H7 (cell line): ENCODE results near the gene OBSCN. TPM values are rescaled to one million over a fixed set of nuclear protein-coding genes. Genes with fewer than 3 reads are reported as not detected.

Source experiments
- DNase-seq: peaks from one replicate; pipeline ENCODE4 v3.0.0; 2012
- H3K27me3 ChIP-seq: 2 replicates; pipeline ENCODE4 v1.6.0; 2011; ENCODE audit warnings: mild to moderate bottlenecking, low read length; ENCODE audit not compliant: control insufficient read depth, insufficient read depth
- H3K36me3 ChIP-seq: replicated peaks from 2 replicates; pipeline ENCODE4 v1.5.1; 2011; ENCODE audit warnings: low read length; ENCODE audit not compliant: control insufficient read depth, insufficient read depth
- H3K4me3 ChIP-seq: 2 replicates; pipeline ENCODE4 v1.5.1; 2011; ENCODE audit warnings: low read depth, mild to moderate bottlenecking, control low read depth, low read length, moderate library complexity; ENCODE audit not compliant: insufficient read depth
- total RNA-seq: library from RNA; depleted of rRNA; stranded (reverse); fragments of >200 nt; shearing (Covaris generic); gene quantifications from 2 replicates; pipeline ENCODE4 v1.2.3, GENCODE V29; 2014; rRNA removed

The OBSCN gene
- total RNA-seq, 1 experiment from 2014 or later, result 18.9 TPM

DNA sequence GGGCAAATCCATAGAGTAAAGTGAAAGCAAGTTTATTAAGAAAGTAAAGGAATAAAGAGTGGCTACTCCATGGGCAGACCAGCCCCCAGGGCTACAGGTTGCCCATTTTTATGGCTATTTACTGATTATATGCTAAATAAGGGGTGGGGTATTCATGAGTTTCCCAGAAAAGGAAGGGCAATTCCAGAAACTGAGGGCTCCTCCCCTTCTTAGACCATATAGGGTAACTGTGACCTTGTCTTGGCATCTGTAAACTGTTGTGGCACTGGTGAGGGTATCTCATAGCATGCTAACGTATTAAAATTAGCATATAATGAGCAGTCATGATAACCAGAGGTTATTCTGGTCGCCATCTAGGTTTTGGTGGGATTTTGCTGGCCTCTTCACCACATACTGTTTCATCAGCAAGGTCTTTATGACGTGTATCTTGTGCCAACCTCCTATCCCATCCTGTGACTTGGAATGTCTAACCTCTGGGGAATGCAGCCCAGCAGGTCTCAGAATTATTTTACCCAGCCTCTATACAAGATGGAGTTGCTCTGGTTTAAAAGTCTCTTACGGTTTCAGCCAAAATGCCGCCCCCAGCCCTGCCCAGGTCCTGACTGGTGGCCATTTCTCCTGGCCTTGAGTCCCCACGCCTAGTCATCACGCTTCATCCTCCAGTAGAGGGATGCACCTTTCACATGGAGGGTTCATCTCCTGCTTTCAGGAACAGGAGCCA is 209.8 kb downstream of the OBSCN start:
- no peaks in the 10 kb centered on the region for H3K36me3 ChIP-seq
- no peak for DNase-seq
- H3K4me3 ChIP-seq, result no peak overlapping the region
- H3K27me3 ChIP-seq, result peaks cover 39% of the 10 kb centered on the region

DNA sequence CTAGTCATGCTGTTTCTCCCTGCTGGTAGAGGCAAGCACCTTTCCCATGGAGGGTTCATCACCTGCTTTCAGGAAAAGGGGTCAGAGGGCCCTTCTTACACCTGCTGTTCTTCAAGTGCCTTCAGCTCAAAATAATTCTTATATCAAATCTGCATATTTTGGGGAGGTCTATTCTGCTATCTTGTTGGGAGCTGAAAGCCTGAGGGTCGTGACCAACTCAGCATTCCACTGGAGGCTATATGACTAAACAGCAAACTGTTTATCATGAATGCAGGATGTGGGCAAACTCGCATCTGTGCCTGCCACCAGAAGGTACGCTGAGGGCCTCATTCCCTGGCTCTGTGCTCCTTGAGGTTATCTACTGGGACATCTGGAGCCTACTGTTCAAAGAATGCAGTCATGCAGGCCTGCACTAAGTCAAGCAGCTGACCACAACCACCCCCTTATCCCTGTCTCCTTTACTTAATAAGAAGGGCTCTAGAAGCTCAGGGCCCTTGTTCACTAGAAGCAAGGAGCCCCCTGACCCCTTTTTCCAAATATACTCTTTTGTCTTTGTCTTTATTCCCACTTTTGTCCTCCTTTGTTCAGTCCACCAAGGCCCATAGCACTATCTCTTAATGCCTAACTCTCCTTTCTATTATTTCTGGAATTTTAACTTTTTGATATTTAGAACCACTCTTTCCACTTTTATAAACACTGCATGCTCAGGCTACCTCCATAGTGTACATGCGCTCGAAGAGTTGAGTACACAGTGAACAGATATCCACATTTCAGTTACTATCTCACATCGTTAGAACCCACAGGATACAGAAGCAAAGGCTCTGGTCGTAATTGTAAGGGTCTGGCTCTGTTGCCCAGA is 213.4 kb downstream of the OBSCN start:
- Histone ChIP-seq H3K36me3 (no peaks in the 10 kb centered on the region), H3K4me3 (no peak overlapping the region), H3K27me3 (peaks cover 25% of the 10 kb centered on the region)
- no peak for DNase-seq

DNA sequence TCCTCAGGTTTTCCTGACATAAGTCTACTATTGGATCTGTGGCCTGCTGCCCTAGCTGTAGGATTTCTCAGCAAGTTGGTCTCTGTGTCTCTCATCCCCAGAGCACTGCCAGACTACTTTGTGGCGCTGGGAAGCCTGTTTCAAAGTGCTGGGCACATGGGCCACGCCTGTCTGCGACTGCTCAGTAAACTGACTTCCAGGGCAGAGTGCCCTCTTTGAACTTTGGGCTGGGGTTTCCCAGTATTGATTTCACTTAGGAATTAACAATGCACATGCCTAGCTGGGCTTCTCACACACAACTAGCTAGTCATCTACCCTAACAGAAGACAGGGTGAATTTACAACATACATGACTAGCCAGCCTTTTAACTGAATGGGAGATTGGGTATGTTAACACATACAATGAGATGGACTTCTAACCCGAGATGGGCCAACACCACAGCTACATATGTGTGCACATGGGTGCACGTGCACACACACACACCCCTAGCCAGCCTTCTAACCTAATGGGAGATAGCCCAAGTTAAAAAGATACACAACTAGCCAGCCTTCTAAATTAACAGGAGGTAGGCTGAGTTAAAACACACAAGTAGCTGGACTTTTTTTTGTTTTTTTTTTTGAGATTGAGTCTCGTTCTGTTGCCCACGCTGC is 215.7 kb downstream of the OBSCN start:
- Histone ChIP-seq H3K36me3 (no peaks in the 10 kb centered on the region), H3K27me3 (peaks cover 11% of the 10 kb centered on the region; the same call in 1 of the 2 replicates), H3K4me3 (no peak overlapping the region)
- no peak for DNase-seq

DNA sequence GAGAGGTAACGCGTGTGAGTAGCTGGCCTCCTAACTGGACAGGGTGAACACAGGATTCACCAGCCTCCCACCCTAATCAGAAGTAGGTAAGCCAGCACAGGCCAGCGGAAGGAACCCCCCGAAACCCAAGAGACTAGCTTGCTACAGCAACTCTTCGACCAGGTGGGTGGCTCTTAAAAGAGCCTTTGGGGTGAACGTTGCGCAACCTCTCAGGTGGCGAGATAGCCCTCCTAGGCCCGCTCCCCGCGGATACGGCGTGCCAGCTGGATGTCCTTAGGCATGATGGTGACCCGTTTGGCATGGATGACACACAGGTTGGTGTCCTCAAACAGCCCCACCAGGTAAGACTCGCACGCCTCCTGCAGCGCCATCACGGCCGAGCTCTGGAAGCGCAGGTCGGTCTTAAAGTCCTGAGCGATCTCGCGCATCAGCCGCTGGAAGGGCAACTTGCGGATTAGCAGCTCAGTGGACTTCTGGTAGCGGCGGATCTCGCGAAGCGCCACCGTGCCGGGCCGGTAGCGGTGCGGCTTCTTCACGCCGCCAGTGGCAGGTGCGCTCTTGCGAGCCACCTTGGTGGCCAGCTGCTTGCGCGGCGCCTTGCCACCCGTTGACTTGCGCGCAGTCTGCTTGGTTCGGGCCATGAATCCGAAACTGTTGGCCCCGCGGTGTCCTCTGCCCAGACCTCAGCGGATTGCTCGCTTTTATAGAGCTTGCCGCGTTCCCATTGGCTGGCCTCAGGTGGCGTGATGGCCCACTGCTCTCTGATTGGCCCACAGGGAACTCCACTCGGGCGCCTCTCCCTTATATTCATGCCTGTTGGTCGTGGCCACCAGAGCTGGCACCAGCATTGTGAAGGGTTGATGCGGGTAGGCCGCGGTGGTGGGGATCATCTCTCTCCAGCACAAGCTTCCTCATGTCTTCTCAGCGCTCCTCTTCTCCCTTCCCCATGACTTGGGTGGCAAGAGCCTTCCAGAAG is 217.1 kb downstream of the OBSCN start:
- Histone ChIP-seq H3K27me3 (peaks cover 13% of the 10 kb centered on the region), H3K4me3 (no peak overlapping the region), H3K36me3 (no peaks in the 10 kb centered on the region)
- no peak for DNase-seq

DNA sequence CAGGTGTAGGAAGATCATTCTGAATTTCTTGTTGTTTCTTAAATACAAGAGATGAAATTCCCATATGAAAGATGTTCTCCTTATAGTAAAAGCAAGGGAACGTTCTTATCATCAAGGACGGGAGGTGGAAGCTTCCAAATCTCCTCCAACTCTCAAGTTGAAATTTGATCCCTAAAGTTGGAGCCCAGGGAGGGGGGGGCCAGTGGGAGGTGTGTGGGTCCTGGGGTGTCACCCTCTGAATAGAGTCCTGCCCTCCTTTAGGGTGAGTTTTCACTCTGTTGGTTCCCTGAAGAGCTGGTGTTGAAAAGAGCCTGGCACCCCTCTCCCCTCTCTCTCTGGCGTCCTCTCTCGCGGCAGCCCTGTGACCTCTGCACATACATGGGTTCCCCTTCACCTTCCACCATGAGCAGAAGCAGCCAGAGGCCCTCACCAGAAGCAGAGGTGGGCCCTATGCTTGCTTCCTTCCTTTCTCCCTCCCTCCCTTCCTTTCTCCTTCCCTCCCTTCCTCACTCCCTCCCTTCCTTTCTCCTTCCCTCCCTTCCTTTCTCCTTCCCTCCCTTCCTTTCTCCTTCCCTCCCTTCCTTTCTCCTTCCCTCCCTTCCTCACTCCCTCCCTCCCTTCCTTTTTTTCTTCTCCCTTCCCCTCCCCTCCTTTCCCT is 218.8 kb downstream of the OBSCN start:
- Histone ChIP-seq H3K27me3 (peaks cover 11% of the 10 kb centered on the region), H3K4me3 (no peak overlapping the region)
- no peak for DNase-seq

DNA sequence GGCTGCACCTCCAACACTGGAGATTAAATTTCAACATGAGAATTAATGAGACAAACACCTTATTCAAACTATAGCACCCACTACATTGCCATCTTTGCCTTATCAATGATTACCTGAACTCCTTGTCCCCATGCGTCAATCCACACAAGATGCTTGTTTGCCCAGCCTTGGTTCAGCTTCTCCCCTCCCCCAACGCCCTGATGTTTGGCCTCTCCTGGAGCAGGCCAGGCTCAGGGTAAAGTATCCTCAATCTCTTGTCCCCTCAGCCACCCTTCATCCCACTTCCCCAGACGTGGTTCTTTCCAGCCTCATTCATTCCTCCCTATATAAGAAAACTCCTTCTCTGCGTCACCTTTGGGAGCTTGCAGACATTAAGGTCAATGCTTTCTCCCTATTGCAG is 220.6 kb downstream of the OBSCN start:
- no peaks in the 10 kb centered on the region for H3K36me3 ChIP-seq
- no peak for DNase-seq
- H3K4me3 ChIP-seq, result no peak overlapping the region
- peaks cover 6% of the 10 kb centered on the region for H3K27me3 ChIP-seq

More for the DNA sequence above, 218.8 kb downstream of the OBSCN start:
- no peaks in the 10 kb centered on the region for H3K36me3 ChIP-seq

Other genes starting within 250 kb of the OBSCN start
- 0.31 and 0.33 TPM in 2 replicates for gene WNT3A, start 201.0 kb upstream of the OBSCN start, total RNA-seq
- gene ARF1, start 125.3 kb upstream of the OBSCN start, total RNA-seq, result 292 and 326 TPM in 2 replicates
- gene C1orf35, start 104.7 kb upstream of the OBSCN start, total RNA-seq, result 38.9 and 45.7 TPM in 2 replicates
- gene MRPL55, start 98.7 kb upstream of the OBSCN start, total RNA-seq, result 109 and 172 TPM in 2 replicates
- 216 and 224 TPM in 2 replicates for gene GUK1, start 67.8 kb upstream of the OBSCN start, total RNA-seq
- gene GJC2, start 58.1 kb upstream of the OBSCN start, total RNA-seq, result 1.7 TPM in 2 replicates
- gene IBA57, start 42.2 kb upstream of the OBSCN start, total RNA-seq, result 21.2 and 23.3 TPM in 2 replicates
- gene TRIM11, start 198.8 kb downstream of the OBSCN start, total RNA-seq, result 39.0 and 50.2 TPM in 2 replicates
- 4.9 and 5.6 TPM in 2 replicates for gene TRIM17, start 208.8 kb downstream of the OBSCN start, total RNA-seq